K562 (cell line): ENCODE results near the gene FASTKD2. TPM values are rescaled to one million over a fixed set of nuclear protein-coding genes. Genes with fewer than 3 reads are reported as not detected.

Source experiments
- ATAC-seq: fragments of 200-7000 bp; cut with Tn5 transposase; 3 replicates; pipeline ENCODE4 v1.9.1; 2020; ENCODE audit warnings: moderate library complexity
- BruUV-seq: library from RNA; stranded (reverse); fragments of 400-500 nt; replicated peaks from 2 replicates; lab custom pipeline; 2021; lab: Mats Ljungman, UMichigan
- CTCF ChIA-PET: fragments of 300-600 bp; formaldehyde crosslinking; extraction: SDS; loops from one replicate; lab custom pipeline; 2021; ENCODE audit warnings: low intra/inter-chr PET ratio; lab: Yijun Ruan, JAX
- POLR2A ChIA-PET: fragments of 300-600, 350-650 bp; sonication (Branson Sonifier 250); formaldehyde crosslinking; extraction: SDS; loops from one replicate; lab custom pipeline; 2021; ENCODE audit warnings: antibody characterized with exemption, inconsistent platforms; lab: Yijun Ruan, JAX
- DNase-seq, 4 experiments: peaks; one replicate each; pipeline versions ENCODE4 v3.0.0 to v3.0.0-alpha.2; 2011 to 2018; ENCODE audit warnings: low spot score in 3 of 4, mixed read lengths in 3 of 4; ENCODE audit errors: extremely low read depth in 1 of 4
- FAIRE-seq: peaks from 2 replicates; lab custom pipeline; 2011; peaks lifted over from hg19 to GRCh38; lab: Jason Lieb, UNC
- H2AFZ ChIP-seq: 2 replicates; pipeline ENCODE4 v1.6.0; 2011; ENCODE audit warnings: low read depth, low read length, control low read depth, inconsistent platforms
- H3K27ac ChIP-seq: fragments of 200-600 bp; 3 replicates; pipeline ENCODE4 v1.8.0; 2011; ENCODE audit warnings: low read depth, mild to moderate bottlenecking, control low read depth, inconsistent platforms, low read length, moderate library complexity, mixed read lengths; ENCODE audit errors: extremely low read depth
- H3K27me3 ChIP-seq, 2 experiments: fragments of 300-600 bp in 1 of 2; 2 replicates in 1 of 2; 3 replicates in 1 of 2; pipeline versions ENCODE4 v1.6.0 to v1.8.0; 2011; ENCODE audit warnings: inconsistent platforms in 2 of 2, low read length in 2 of 2, mild to moderate bottlenecking in 1 of 2, mixed read lengths in 1 of 2, moderate library complexity in 1 of 2; ENCODE audit not compliant: control insufficient read depth in 2 of 2, insufficient read depth in 2 of 2
- H3K36me3 ChIP-seq: fragments of 300-600 bp; 3 replicates; pipeline ENCODE4 v1.8.0; 2011; ENCODE audit warnings: mild to moderate bottlenecking, low read length, inconsistent platforms; ENCODE audit not compliant: control insufficient read depth, insufficient read depth
- H3K4me1 ChIP-seq, 2 experiments: fragments of 200-600 bp in 1 of 2; replicated peaks in 1 of 2; 2 replicates in 1 of 2; 3 replicates in 1 of 2; pipeline versions ENCODE4 v1.5.1 to v1.8.0; 2011; ENCODE audit warnings: inconsistent platforms in 2 of 2, low read length in 2 of 2, mild to moderate bottlenecking in 1 of 2, mixed read lengths in 1 of 2, moderate library complexity in 1 of 2; ENCODE audit not compliant: control insufficient read depth in 2 of 2, insufficient read depth in 2 of 2
- H3K4me2 ChIP-seq: 2 replicates; pipeline ENCODE4 v1.6.1; 2011; ENCODE audit warnings: low read length, control low read depth, inconsistent platforms, mixed read lengths; ENCODE audit not compliant: insufficient read depth
- H3K4me3 ChIP-seq: fragments of 200-600 bp; sonication (generic), shearing (Covaris generic); 2 replicates; pipeline ENCODE4 v1.5.1; 2016; ENCODE audit warnings: control low read depth, inconsistent platforms
- H3K79me2 ChIP-seq: fragments of 200-600 bp; 3 replicates; pipeline ENCODE4 v1.8.0; 2011; ENCODE audit warnings: low read length, inconsistent platforms; ENCODE audit not compliant: control insufficient read depth, insufficient read depth
- H3K9ac ChIP-seq, 2 experiments: 2 replicates each; pipeline versions ENCODE4 v1.6.0 to v1.6.1; 2011; ENCODE audit warnings: low read depth in 2 of 2, low read length in 2 of 2, control low read depth in 1 of 2, inconsistent platforms in 1 of 2, mild to moderate bottlenecking in 1 of 2, mixed read lengths in 1 of 2; ENCODE audit not compliant: insufficient read depth in 1 of 2
- H3K9me1 ChIP-seq: one replicate; pipeline ENCODE4 v1.6.0; 2011; ENCODE audit warnings: inconsistent platforms, mild to moderate bottlenecking, low read length, moderate library complexity; ENCODE audit not compliant: control insufficient read depth, insufficient read depth
- H3K9me3 ChIP-seq: replicated peaks from 2 replicates; pipeline ENCODE4 v1.5.1; 2011; ENCODE audit warnings: low read depth, low read length, inconsistent platforms; ENCODE audit not compliant: control insufficient read depth, insufficient read depth
- H4K20me1 ChIP-seq: replicated peaks from 2 replicates; pipeline ENCODE4 v1.6.1; 2011; ENCODE audit warnings: low read length, inconsistent platforms, mixed read lengths; ENCODE audit not compliant: control insufficient read depth, insufficient read depth
- CCAR2 ChIP-seq: fragments of 200-400 bp; formaldehyde crosslinking; IDR thresholded peaks from 2 replicates; pipeline ENCODE4 v1.6.1; 2017; ENCODE audit warnings: mild to moderate bottlenecking, low read depth, low read length
- MCM5 ChIP-seq: fragments of 450-650 bp; IDR thresholded peaks from 2 replicates; pipeline ENCODE4 v1.6.1; 2016; ENCODE audit warnings: low read depth
- SP1 ChIP-seq: sonication (generic); formaldehyde crosslinking; IDR thresholded peaks from 2 replicates; pipeline ENCODE4 v1.8.1; 2022; ENCODE audit warnings: mild to moderate bottlenecking, missing genetic modification reagents
- ZFX ChIP-seq: sonication (generic); formaldehyde crosslinking; IDR thresholded peaks from 2 replicates; pipeline ENCODE4 v1.8.0; 2022; ENCODE audit warnings: mild to moderate bottlenecking, missing genetic modification reagents, moderate library complexity
- ZNF3 ChIP-seq: fragments of 250-450 bp; sonication (Bioruptor Pico); IDR thresholded peaks from 2 replicates; pipeline ENCODE4 v1.5.0; 2021; ENCODE audit warnings: mild to moderate bottlenecking, moderate library complexity
- ZNF41 ChIP-seq: fragments of 250-450 bp; sonication (Bioruptor Pico); conservative IDR thresholded peaks from 2 replicates; pipeline ENCODE4 v1.4.0; 2020; ENCODE audit warnings: mild to moderate bottlenecking
- WGBS: fragments of 100-300 bp; shearing (Covaris generic); methylation state at CpG from one replicate; pipeline ENCODE4 v1.1.6; 2016; ENCODE audit warnings: low coverage, mixed read lengths; ENCODE audit not compliant: insufficient coverage; ENCODE audit errors: missing lambda C conversion rate; 5-methylcytosine and 5-hydroxymethylcytosine counted together
- in situ Hi-C: fragments of 300-500 bp; cut with MboI; formaldehyde crosslinking; loops from 4 replicates; pipeline ENCODE4 v1.15.0; 2018; ENCODE audit warnings: inconsistent platforms, mixed read lengths
- intact Hi-C: fragments of 100-400 bp; cut with micrococcal nuclease; formaldehyde crosslinking; loops from 2 replicates; pipeline ENCODE4 v1.14.2; 2022
- polyA plus RNA-seq, 8 experiments: library from polyadenylated mRNA; depleted of rRNA in 4 of 8; stranded (reverse) in 5 of 8; unstranded in 3 of 8; fragments of >200 nt; fragmentation: Nextera tagmentation in 2 of 8; fragmentation: Illumina TruSeq in 1 of 8; extraction: Ambion mirVana in 2 of 8; extraction: Trizol in 1 of 8; gene quantifications; 2 replicates each; pipeline versions ENCODE4 v1.2.1 to v1.2.3, GENCODE V29; 2011 to 2014; ENCODE audit warnings: inconsistent platforms in 1 of 8, missing spikeins in 1 of 8
- total RNA-seq, 7 experiments: library from RNA; depleted of rRNA in 6 of 7; stranded (reverse); fragments of >200 nt in 6 of 7; fragmentation: Illumina TruSeq in 2 of 7; extraction: Trizol in 2 of 7; gene quantifications; 2 replicates each; pipeline versions ENCODE4 v1.2.1 to v1.2.3, GENCODE V29; 2011 to 2021; ENCODE audit warnings: low replicate concordance in 1 of 7

FASTKD2 gene
- total and polyA plus RNA-seq, 9 of the 15 experiments (the other 6 are each of a cell fraction or from before 2014, with no cell fraction given), result 20.8 to 90.6 (median 39.1) TPM

DNA sequence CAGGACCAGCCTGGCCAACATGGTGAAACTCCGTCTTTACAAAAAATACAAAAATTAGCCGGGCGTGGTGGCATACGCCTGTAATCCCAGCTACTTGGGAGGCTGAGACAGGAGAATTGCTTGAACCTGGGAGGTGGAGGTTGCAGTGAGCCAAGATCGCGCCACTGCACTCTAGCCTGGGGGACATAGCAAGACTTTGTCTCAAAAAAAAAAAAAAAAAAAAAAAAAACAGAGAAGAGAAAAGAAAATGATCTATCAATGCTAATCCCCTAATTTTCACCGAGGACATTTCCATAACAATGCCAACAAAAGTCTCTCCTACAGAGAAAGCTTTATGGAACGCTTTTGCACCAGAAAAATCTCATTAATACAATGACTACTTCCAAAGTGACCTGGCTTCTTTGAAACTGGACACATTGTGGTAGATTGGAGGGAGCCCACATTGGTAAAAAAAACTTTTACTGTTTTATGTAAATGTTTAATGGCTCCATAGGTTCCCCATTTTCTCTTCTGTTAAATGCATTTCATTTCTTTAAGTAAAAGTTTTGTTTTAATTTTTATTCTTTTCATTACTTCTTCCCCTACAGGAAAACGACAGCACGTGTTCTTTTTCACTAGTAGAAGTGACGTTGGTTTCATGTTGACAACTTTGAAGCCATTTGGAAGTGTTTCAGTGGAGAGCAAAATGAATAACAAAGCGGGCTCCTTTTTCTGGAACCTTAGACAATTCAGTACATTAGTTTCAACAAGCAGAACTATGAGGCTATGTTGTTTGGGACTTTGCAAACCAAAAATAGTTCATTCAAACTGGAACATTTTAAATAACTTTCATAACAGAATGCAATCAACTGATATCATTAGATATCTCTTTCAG, 888 bp downstream of the FASTKD2 start:
- H3K36me3 ChIP-seq, result peaks cover 41% of the 10 kb centered on the region
- no peak for FAIRE-seq
- DNase-seq, result no peak
- POLR2A ChIA-PET, result interaction anchor here (0.5 to 0.6 kb wide), 2 partner anchors 139 to 764 kb away, joined by 3 to 5 read pairs; no protein-coding TSS in a partner anchor
- peak; percentile 11 for ATAC-seq
- TF ChIP-seq SP1 (CRISPR knock-in tag) (no peak), ZFX (CRISPR knock-in tag) (0 out of 2 replicates have a peak, but pooled peaks have one; percentile 0)
- TF ChIP-seq, all 486 proteins: peak for 1
- Histone ChIP-seq H3K9me3 (no peaks in the 10 kb centered on the region), H3K9me1 (no peaks in the 10 kb centered on the region), H3K4me1 (peaks cover 3% of the 10 kb centered on the region in 2 experiments; a peak in 3 of 5 replicates), H3K79me2 (peaks cover 38% of the 10 kb centered on the region), H3K4me2 (peak overlapping the region; percentile 87), H4K20me1 (no peaks in the 10 kb centered on the region), H2AFZ (peak overlapping the region; percentile 100; the same call in 1 of the 2 replicates), H3K9ac (peak overlapping the region; percentile 91 to 94), H3K4me3 (peak overlapping the region; percentile 57), H3K27me3 (no peaks in the 10 kb centered on the region), H3K27ac (peak overlapping the region; percentile 91; the same call in 2 of the 3 replicates)
- in situ Hi-C loops (no loop called here), intact Hi-C loops (no loop called here)
- WGBS, result 38% methylated on average over 9 of the region's 12 CpGs
- CTCF ChIA-PET, result no interaction called here
- BruUV-seq, result no TSS peak

- DNase-seq (no peak), ATAC-seq (no peak), FAIRE-seq (no peak)
- Histone ChIP-seq H3K9me1 (no peaks in the 10 kb centered on the region), H2AFZ (no peak overlapping the region), H3K27me3 (no peaks in the 10 kb centered on the region), H3K4me2 (no peak overlapping the region), H3K79me2 (peaks cover 16% of the 10 kb centered on the region; the same call in 2 of the 3 replicates), H4K20me1 (no peaks in the 10 kb centered on the region), H3K27ac (no peak overlapping the region), H3K9ac (no peak overlapping the region), H3K9me3 (0 out of 2 replicates have a peak, but pooled peaks cover 1% of the 10 kb centered on the region), H3K36me3 (peaks cover 81% of the 10 kb centered on the region), H3K4me3 (no peak overlapping the region), H3K4me1 (no peaks in the 10 kb centered on the region)
- no TSS peak for BruUV-seq
- intact Hi-C loops, result no loop called here
- WGBS, result 100% methylated on average over 1 of the region's 1 CpG
- in situ Hi-C loops, result no loop called here
- ChIA-PET CTCF (no interaction called here), POLR2A (no interaction called here)
- TF ChIP-seq MCM5, result no peak
- no peak for TF ChIP-seq ZNF41
- TF ChIP-seq ZNF3 (CRISPR knock-in tag), result no peak
- no peak for TF ChIP-seq CCAR2
Measured at GRCh38 chr2:206774871-206775270, 9.5 kb downstream of the FASTKD2 start.
